Spinal cord (tissue), 10 donors: ENCODE measurements around the gene GORASP1. TPM values are rescaled to one million over a fixed set of nuclear protein-coding genes. Genes with fewer than 3 reads are reported as not detected.

Source experiments
- DNase-seq, 6 donors: peaks; one replicate each; pipeline versions ENCODE4 v3.0.0 to v3.0.0-alpha.2; 2013 to 2015; ENCODE audit warnings: low spot score in 6 of 6, low read depth in 4 of 6
- H3K27ac ChIP-seq: one replicate; pipeline ENCODE4 v1.5.1; 2013; ENCODE audit warnings: low read depth, low read length, control low read depth
- H3K27me3 ChIP-seq: one replicate; pipeline ENCODE4 v1.6.1; 2013; ENCODE audit warnings: low read length; ENCODE audit not compliant: control insufficient read depth, insufficient read depth
- H3K36me3 ChIP-seq: one replicate; pipeline ENCODE4 v1.6.1; 2013; ENCODE audit warnings: low read length; ENCODE audit not compliant: control insufficient read depth, insufficient read depth
- H3K4me1 ChIP-seq: one replicate; pipeline ENCODE4 v1.6.1; 2013; ENCODE audit warnings: low read length; ENCODE audit not compliant: control insufficient read depth, insufficient read depth
- H3K4me3 ChIP-seq: one replicate; pipeline ENCODE4 v1.5.1; 2013; ENCODE audit warnings: low read depth, low read length, control low read depth
- H3K9me3 ChIP-seq: one replicate; pipeline ENCODE4 v1.6.1; 2013; ENCODE audit warnings: low read length; ENCODE audit not compliant: control insufficient read depth, insufficient read depth
- WGBS: methylation state at CpG from one replicate; pipeline ENCODE4 v1.1.5; 2013; ENCODE audit warnings: missing lambda C conversion rate; ENCODE audit not compliant: insufficient coverage; 5-methylcytosine and 5-hydroxymethylcytosine counted together
- polyA plus RNA-seq, 2 donors: library from polyadenylated mRNA; unstranded; fragments of 120-200 nt; gene quantifications; one replicate each; pipeline ENCODE4 v1.2.1, GENCODE V29; 2013; ENCODE audit not compliant: insufficient read length in 2 of 2
- total RNA-seq, 2 donors: library from RNA; depleted of rRNA in 1 of 2; stranded (reverse); fragments of 120-200 nt in 1 of 2; fragments of >200 nt in 1 of 2; gene quantifications; one replicate each; pipeline versions ENCODE4 v1.2.3 to v1.2.4, GENCODE V29; 2013 to 2014
- donor health status: healthy.

Gene GORASP1
- total and polyA plus RNA-seq, 4 donors: 41.7 to 116 (median 86.9) TPM

DNA sequence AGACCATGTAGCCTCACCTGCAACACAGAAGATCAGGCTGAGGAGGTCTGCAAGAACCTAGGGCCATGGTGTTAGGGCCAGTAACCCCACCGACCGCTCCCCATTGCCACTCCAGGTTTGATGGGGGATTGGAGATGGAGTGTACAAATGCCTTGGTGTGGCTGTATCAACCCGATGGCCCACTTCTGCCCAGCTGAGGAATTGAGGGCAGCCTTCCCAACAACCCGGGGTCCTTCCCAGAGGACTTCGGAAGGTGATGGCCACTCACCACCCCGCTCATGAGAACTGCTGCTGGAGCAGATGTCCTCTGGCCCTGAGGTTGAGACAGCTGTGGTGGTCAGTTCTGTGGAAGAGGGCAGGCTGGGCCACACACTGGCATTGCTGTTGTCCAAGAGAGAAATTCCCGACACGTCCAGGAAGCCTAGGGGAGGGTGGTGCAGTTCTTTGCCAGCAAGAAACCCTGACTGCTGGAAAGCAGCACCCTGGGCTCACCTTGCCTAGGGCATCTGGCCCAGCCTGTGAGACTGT lies 8.9 kb downstream of the GORASP1 start:
- 96% methylated on average over 8 of the region's 8 CpGs for WGBS
- no peak overlapping the region for H3K4me3 ChIP-seq
- H3K27ac ChIP-seq: peak overlapping the region; percentile 4
- H3K27me3 ChIP-seq: no peaks in the 10 kb centered on the region
- H3K9me3 ChIP-seq: no peaks in the 10 kb centered on the region
- H3K4me1 ChIP-seq: peaks cover 47% of the 10 kb centered on the region
- H3K36me3 ChIP-seq: peaks cover 55% of the 10 kb centered on the region
- DNase-seq: no peak

DNA sequence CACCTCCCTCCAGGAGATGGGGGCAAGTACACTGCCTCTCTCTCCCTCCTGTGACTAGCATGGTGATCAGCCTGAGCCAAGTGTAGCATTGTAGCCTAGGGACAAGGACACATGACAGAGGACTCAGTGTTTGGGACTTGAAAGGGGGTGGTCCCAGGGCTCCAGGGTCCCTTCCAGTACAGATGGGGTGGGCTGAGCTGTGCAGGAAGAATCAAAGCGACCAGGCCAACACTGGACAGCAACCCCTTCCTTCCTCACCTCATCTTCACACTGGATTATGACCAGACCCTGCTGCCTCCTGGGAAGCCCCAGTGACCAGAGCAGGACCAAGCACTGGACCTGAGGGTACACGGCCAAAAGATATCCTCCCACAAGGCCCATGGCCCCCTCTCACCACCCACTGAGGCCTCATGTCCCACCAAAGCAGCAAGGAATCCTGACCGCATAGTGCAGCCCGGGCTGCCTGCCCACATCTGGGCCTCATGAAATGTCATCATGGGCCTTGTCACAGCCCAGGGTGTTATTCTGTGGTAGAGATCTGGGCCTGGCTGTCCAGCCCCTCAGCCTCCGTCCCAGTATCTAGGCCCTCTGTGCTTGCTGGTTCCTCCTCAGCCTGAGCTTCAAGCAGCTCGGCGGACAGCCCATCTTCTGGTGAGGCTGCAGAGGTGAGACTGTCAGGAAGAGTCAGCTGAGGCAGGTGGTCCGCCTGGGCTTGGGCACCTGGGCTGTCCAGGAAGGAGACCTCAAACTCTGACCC lies 9.5 kb downstream of the GORASP1 start:
- Histone ChIP-seq H3K9me3 (no peaks in the 10 kb centered on the region), H3K27me3 (no peaks in the 10 kb centered on the region), H3K36me3 (peaks cover 55% of the 10 kb centered on the region), H3K27ac (peak overlapping the region; percentile 76), H3K4me1 (peaks cover 40% of the 10 kb centered on the region), H3K4me3 (no peak overlapping the region)
- DNase-seq: peak in 1 of 6 donors; percentile 10
- 79% methylated on average over 8 of the region's 8 CpGs for WGBS

DNA sequence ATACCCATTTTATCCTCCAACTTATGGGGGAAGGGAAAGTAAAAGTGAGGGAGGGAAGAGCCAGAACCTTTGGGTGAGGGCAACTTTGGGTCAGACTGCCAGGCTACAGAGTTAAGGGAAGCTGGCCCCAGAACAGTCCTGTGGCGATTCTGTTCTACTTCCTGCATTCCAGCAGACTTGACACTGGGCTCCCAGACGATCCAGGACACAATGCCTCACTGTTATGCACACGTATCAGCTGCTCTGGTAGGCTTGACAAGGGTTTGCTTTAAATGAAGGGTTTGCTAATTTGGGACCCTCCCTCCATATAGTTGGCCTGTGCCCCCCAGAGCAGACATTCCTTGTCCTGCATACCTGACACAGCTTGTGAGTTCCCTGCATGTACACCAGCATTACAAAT lies 10.7 kb downstream of the GORASP1 start:
- DNase-seq: peak in 5 of 6 donors; percentile 12 to 76 (median 56)
- WGBS: 50% methylated on average over 1 of the region's 3 CpGs
- H3K27ac ChIP-seq: peak overlapping the region; percentile 76
- H3K4me3 ChIP-seq: no peak overlapping the region
- no peaks in the 10 kb centered on the region for H3K9me3 ChIP-seq
- no peaks in the 10 kb centered on the region for H3K27me3 ChIP-seq
- H3K36me3 ChIP-seq: peaks cover 48% of the 10 kb centered on the region
- peaks cover 34% of the 10 kb centered on the region for H3K4me1 ChIP-seq

DNA sequence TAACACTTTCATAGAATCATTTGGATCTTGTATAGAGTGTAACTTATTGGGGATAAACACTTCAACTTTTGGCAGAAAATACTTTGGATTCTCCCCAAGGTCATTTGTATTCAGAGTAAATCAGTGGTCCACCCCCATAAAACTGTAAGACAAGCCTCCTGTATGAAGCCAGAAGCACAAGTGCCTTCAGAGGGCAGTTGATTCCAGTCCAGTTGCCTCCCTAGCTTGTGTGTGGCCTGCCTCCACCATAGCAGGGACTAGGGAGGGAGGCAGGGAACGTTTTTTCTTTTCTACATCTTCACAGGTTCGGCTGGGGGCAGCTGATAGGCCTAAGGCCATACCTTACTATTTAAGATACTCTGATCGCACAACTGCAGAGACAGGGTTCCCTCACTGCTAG lies 11.6 kb downstream of the GORASP1 start:
- Histone ChIP-seq H3K4me3 (no peak overlapping the region), H3K4me1 (peaks cover 29% of the 10 kb centered on the region), H3K9me3 (no peaks in the 10 kb centered on the region), H3K36me3 (peaks cover 44% of the 10 kb centered on the region), H3K27ac (peak overlapping the region; percentile 59), H3K27me3 (no peaks in the 10 kb centered on the region)
- peak in 4 of 6 donors; percentile 21 to 74 (median 42) for DNase-seq
- 54% methylated on average over 3 of the region's 3 CpGs for WGBS

DNA sequence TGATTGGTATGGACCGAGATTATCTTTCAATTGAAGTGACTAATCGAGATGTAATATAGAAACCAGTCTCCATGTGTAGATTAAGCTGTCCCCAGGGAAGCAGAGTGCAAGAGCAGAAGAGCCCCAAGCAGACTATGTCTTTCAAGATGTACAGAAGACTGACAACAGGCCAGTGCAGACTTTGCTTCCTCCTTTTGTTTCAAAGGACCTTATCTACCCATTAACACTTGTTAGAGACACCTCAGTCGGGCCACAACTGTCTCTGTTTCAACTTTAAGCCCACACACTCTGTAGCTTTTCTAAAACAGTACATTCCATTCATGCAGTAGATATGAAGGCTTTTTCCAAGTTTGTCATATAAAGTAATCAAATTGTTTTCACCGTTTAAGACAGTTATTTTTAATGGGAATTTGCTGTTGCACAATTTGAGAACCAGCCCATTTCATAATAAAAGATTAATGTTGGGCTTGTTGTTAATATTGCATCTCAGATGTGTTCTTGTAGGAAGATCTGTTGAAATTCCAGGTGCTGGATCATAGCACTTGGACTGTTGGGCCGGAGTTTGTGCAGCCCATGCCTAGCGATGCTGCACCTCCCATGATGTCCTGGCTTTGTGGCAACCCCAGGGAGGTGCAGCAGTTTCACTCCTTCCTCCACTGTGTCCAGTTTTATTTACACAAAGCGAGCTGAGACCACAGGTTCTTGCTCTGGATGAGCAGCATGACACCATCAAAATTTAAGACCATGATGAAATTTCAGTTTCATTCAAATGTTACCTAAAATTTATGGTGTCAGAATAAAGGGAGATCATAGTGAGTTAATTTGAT lies 12.4 kb downstream of the GORASP1 start:
- WGBS: 89% methylated on average over 4 of the region's 7 CpGs
- no peak for DNase-seq
- H3K4me3 ChIP-seq: no peak overlapping the region
- no peaks in the 10 kb centered on the region for H3K27me3 ChIP-seq
- H3K36me3 ChIP-seq: peaks cover 37% of the 10 kb centered on the region
- no peak overlapping the region for H3K27ac ChIP-seq
- peaks cover 27% of the 10 kb centered on the region for H3K4me1 ChIP-seq
- H3K9me3 ChIP-seq: no peaks in the 10 kb centered on the region

DNA sequence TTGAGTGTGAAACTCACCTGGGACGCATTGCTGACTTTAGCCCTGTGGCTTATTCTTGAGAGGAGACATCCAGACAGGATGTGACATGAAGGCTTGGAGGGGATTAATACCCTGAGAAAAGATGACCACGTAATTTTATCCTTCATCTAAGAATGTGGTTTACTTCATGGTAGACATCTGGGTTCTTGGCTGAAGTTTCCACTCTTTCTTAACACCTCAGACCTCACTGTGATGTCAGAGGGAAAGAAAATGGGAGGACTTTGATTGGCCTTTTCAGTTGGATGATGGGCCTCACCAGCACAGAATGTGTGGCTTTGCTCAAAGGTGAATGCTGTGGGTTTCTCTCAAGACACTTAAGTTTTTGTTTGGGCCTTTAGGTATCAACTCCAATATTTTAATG lies 16.5 kb downstream of the GORASP1 start:
- peaks cover 26% of the 10 kb centered on the region for H3K36me3 ChIP-seq
- WGBS: no CpG with 5 or more reads among the region's 2 CpGs

DNA sequence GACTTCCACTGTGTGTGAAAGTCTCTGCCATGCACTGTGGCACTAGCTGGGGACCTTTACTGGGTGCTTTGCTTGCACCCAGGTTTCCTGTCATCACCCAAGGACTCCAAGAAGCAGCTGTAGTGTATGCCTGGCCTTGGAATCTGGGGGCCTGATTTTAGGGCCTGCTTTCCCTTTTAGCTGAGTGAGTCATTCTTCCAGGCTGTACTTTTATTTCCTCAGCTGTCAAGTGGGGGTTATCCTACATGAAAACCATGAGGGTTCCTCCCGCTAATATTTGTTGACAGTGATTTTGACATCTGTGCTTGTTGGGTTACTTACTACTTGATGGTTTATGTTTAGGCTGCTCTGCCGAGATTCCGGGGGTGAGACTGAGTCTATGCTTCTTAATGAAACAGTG lies 18.5 kb downstream of the GORASP1 start:
- H3K4me1 ChIP-seq: no peaks in the 10 kb centered on the region
- H3K27me3 ChIP-seq: no peaks in the 10 kb centered on the region
- whole genome bisulfite sequencing: no CpG with 5 or more reads among the region's 3 CpGs
- no peak overlapping the region for H3K27ac ChIP-seq
- H3K36me3 ChIP-seq: peaks cover 26% of the 10 kb centered on the region
- H3K9me3 ChIP-seq: no peaks in the 10 kb centered on the region
- DNase-seq: no peak
- no peak overlapping the region for H3K4me3 ChIP-seq

More for the DNA sequence above, 16.5 kb downstream of the GORASP1 start:
- no peak for DNase-seq
- Histone ChIP-seq H3K4me1 (peaks cover 3% of the 10 kb centered on the region), H3K27ac (no peak overlapping the region), H3K27me3 (no peaks in the 10 kb centered on the region), H3K4me3 (no peak overlapping the region), H3K9me3 (no peaks in the 10 kb centered on the region)

DNA sequence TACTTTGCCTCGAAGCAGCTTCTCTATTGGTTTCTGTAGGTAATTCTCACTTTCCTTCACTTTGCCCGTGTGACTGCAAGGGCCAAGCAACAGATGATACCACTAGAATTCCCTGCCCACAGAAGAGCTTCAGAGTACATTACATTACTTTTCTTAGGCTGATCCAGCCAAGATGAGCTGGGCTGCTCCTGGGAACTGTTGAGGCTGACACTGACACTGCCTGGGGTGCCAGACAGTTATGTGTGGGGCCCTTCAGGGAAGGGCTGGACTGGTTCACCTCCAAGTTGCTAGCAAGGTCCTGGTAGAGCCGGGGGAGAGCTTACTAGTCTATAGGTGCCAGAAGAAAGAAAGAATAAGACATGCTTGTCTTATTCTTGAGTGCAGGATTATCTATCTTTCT lies 19.0 kb downstream of the GORASP1 start:
- Histone ChIP-seq H3K4me1 (no peaks in the 10 kb centered on the region), H3K27me3 (no peaks in the 10 kb centered on the region), H3K36me3 (peaks cover 27% of the 10 kb centered on the region), H3K4me3 (no peak overlapping the region), H3K9me3 (no peaks in the 10 kb centered on the region), H3K27ac (no peak overlapping the region)
- DNase-seq: no peak
- 83% methylated on average over 2 of the region's 3 CpGs for WGBS

DNA sequence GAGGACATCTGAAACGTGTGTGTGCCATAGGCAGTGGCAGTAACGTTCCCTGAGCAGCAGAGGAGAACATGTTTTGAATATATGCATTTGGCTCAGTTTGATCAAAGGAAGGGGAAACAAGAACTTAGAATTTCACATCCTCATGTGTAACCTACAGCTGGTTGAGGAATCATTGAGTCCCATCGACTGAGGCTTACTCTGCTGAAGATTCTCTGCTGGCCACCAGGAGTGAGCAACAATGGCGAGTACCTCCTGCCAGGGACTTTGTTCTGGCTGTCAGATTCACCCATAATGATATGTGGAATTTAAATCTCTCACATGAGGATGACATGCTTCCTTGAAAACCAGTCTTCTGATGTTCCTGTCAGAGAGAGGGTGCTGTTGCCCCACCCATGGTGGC lies 21.3 kb downstream of the GORASP1 start:
- no peak for DNase-seq
- H3K4me1 ChIP-seq: no peaks in the 10 kb centered on the region
- 88% methylated on average over 4 of the region's 4 CpGs for WGBS
- H3K4me3 ChIP-seq: no peak overlapping the region
- H3K27ac ChIP-seq: no peak overlapping the region
- no peaks in the 10 kb centered on the region for H3K9me3 ChIP-seq
- H3K36me3 ChIP-seq: peaks cover 32% of the 10 kb centered on the region
- no peaks in the 10 kb centered on the region for H3K27me3 ChIP-seq
